BE2C (cell line): ENCODE results near the gene EXO1.

Experiments
- DNase-seq: peaks from one replicate; pipeline ENCODE4 v3.0.0-alpha.2; 2020
- H3K27me3 ChIP-seq: fragments of 250-450 bp; sonication (Bioruptor Pico); 2 replicates; pipeline ENCODE4 v1.5.1; 2020; ENCODE audit warnings: mild to moderate bottlenecking
- H3K36me3 ChIP-seq: fragments of 250-450 bp; sonication (Bioruptor Pico); 2 replicates; pipeline ENCODE4 v1.5.1; 2020; ENCODE audit warnings: mild to moderate bottlenecking
- H3K4me1 ChIP-seq: fragments of 250-450 bp; sonication (Bioruptor Pico); 2 replicates; pipeline ENCODE4 v1.5.1; 2020
- H3K4me3 ChIP-seq: 2 replicates; pipeline ENCODE4 v1.5.1; 2011; ENCODE audit warnings: low read depth, low read length
- H3K9me3 ChIP-seq: fragments of 250-450 bp; sonication (Bioruptor Pico); 2 replicates; pipeline ENCODE4 v1.5.1; 2020
- CTCF ChIP-seq: IDR thresholded peaks from 2 replicates; pipeline ENCODE4 v1.5.1; 2012; ENCODE audit warnings: mild to moderate bottlenecking, low read depth, low read length

EXO1 gene

GRCh38 chr1:241900381-241900780, 52.4 kb downstream of the EXO1 start:
- DNase-seq = no peak
- Histone ChIP-seq H3K4me3 (no peak overlapping the region), H3K9me3 (no peaks in the 10 kb centered on the region; the same call in 1 of the 2 replicates), H3K4me1 (no peaks in the 10 kb centered on the region), H3K36me3 (no peaks in the 10 kb centered on the region; the same call in 1 of the 2 replicates), H3K27me3 (no peaks in the 10 kb centered on the region)
- no peak for TF ChIP-seq CTCF

- DNase-seq = no peak
- Histone ChIP-seq H3K4me1 (no peaks in the 10 kb centered on the region), H3K9me3 (no peaks in the 10 kb centered on the region; the same call in 1 of the 2 replicates), H3K4me3 (no peak overlapping the region), H3K36me3 (no peaks in the 10 kb centered on the region; the same call in 1 of the 2 replicates), H3K27me3 (no peaks in the 10 kb centered on the region)
- TF ChIP-seq CTCF = no peak
These were observed 54.5 kb downstream of the EXO1 start for GRCh38 chr1:241902391-241903065.

GRCh38 chr1:241916196-241916595, 68.2 kb downstream of the EXO1 start:
- Histone ChIP-seq H3K4me1 (no peaks in the 10 kb centered on the region), H3K4me3 (no peak overlapping the region), H3K9me3 (no peaks in the 10 kb centered on the region), H3K36me3 (no peaks in the 10 kb centered on the region; the same call in 1 of the 2 replicates), H3K27me3 (no peaks in the 10 kb centered on the region)
- no peak for TF ChIP-seq CTCF
- no peak for DNase-seq

GRCh38 chr1:241917487-241917886, 69.5 kb downstream of the EXO1 start:
- TF ChIP-seq CTCF = no peak
- Histone ChIP-seq H3K27me3 (no peaks in the 10 kb centered on the region), H3K9me3 (no peaks in the 10 kb centered on the region), H3K4me3 (no peak overlapping the region), H3K4me1 (no peaks in the 10 kb centered on the region), H3K36me3 (no peaks in the 10 kb centered on the region)
- DNase-seq = no peak

- DNase-seq = no peak
- H3K4me1 ChIP-seq = no peaks in the 10 kb centered on the region
- no peaks in the 10 kb centered on the region for H3K27me3 ChIP-seq
- H3K36me3 ChIP-seq = no peaks in the 10 kb centered on the region
- no peaks in the 10 kb centered on the region for H3K9me3 ChIP-seq
- no peak for TF ChIP-seq CTCF
- no peak overlapping the region for H3K4me3 ChIP-seq
These were observed 70.9 kb downstream of the EXO1 start for GRCh38 chr1:241918879-241919278.

GRCh38 chr1:241924080-241924808, 76.2 kb downstream of the EXO1 start:
- H3K36me3 ChIP-seq = no peaks in the 10 kb centered on the region
- no peak for DNase-seq
- TF ChIP-seq CTCF = no peak

More at GRCh38 chr1:241924080-241924808, 76.2 kb downstream of the EXO1 start:
- no peak overlapping the region for H3K4me3 ChIP-seq
- H3K9me3 ChIP-seq = no peaks in the 10 kb centered on the region
- H3K4me1 ChIP-seq = no peaks in the 10 kb centered on the region
- no peaks in the 10 kb centered on the region for H3K27me3 ChIP-seq
